Esophagus muscularis mucosa (tissue), 4 donors: ENCODE data around the gene RNF130. TPM values are rescaled to one million over a fixed set of nuclear protein-coding genes. Genes with fewer than 3 reads are reported as not detected.

Source experiments
- DNase-seq: peaks from one replicate; pipeline ENCODE4 v3.0.0-alpha.2; 2017; ENCODE audit errors: extremely low spot score
- H3K27ac ChIP-seq, 4 donors: fragments of 200-600 bp; sonication (generic); replicated peaks in 1 of 4; 1 replicate in 3 of 4; 2 replicates in 1 of 4; pipeline ENCODE4 v1.5.1; 2016 to 2019; ENCODE audit warnings: mild to moderate bottlenecking in 1 of 4
- H3K27me3 ChIP-seq, 4 donors: fragments of 200-600 bp; sonication (generic); one replicate each; pipeline versions ENCODE4 v1.5.1 to v1.6.0; 2016 to 2019
- H3K36me3 ChIP-seq, 4 donors: fragments of 200-600 bp; sonication (generic); one replicate each; pipeline ENCODE4 v1.5.1; 2016 to 2019
- H3K4me1 ChIP-seq, 4 donors: fragments of 200-600 bp; sonication (generic); one replicate each; pipeline ENCODE4 v1.5.1; 2016 to 2019
- H3K4me3 ChIP-seq, 4 donors: fragments of 200-600 bp; sonication (generic); 1 replicate in 2 of 4; 2 replicates in 2 of 4; pipeline ENCODE4 v1.5.1; 2016 to 2019; ENCODE audit warnings: mild to moderate bottlenecking in 4 of 4, moderate library complexity in 1 of 4
- H3K9me3 ChIP-seq, 4 donors: fragments of 200-600 bp; sonication (generic); 1 replicate in 3 of 4; 2 replicates in 1 of 4; pipeline ENCODE4 v1.5.1; 2016 to 2019
- CTCF ChIP-seq, 3 experiments: fragments of 200-600 bp in 2 of 3; fragments of 450-650 bp in 1 of 3; sonication (generic) in 2 of 3; IDR thresholded peaks; one replicate each; pipeline ENCODE4 v1.5.1; 2017 to 2019; ENCODE audit warnings: antibody characterized with exemption in 3 of 3, mild to moderate bottlenecking in 2 of 3, moderate library complexity in 1 of 3
- EP300 ChIP-seq: sonication (generic); formaldehyde crosslinking; IDR thresholded peaks from one replicate; pipeline ENCODE4 v1.6.1; 2017; ENCODE audit warnings: antibody characterized with exemption
- POLR2A ChIP-seq: fragments of 450-650 bp; IDR thresholded peaks from one replicate; pipeline ENCODE4 v1.6.1; 2017; ENCODE audit warnings: antibody characterized with exemption, moderate library complexity, mild to moderate bottlenecking, low read depth
- POLR2AphosphoS5 ChIP-seq, 2 donors: sonication (generic); formaldehyde crosslinking; IDR thresholded peaks; one replicate each; pipeline ENCODE4 v1.6.1; 2017; ENCODE audit warnings: antibody characterized with exemption in 2 of 2
- WGBS: methylation state at CpG from one replicate; pipeline ENCODE4 v1.1.5; 2018; 5-methylcytosine and 5-hydroxymethylcytosine counted together
- intact Hi-C: fragments of 100-400 bp; cut with DNase I; formaldehyde crosslinking; loops from one replicate; pipeline ENCODE4 v1.15.1; 2023
- total RNA-seq, 4 donors: library from RNA; depleted of rRNA; stranded (reverse); fragments of >200 nt; gene quantifications; one replicate each; pipeline versions ENCODE4 v1.1.0 to v1.2.1, GENCODE V29; 2016

Gene RNF130
- total RNA-seq, 4 donors from 2014 or later: 98.4 to 136 (median 108) TPM

- Histone ChIP-seq H3K4me1 (peaks cover 15 to 43% (median 34%) of the 10 kb centered on the region in 4 donors), H3K4me3 (peak overlapping the region; percentile 87 to 98 (median 95)), H3K36me3 (no peaks in the 10 kb centered on the region), H3K27ac (peak overlapping the region; percentile 95 to 97 (median 96)), H3K9me3 (no peaks in the 10 kb centered on the region), H3K27me3 (no peaks in the 10 kb centered on the region)
- no peak for TF ChIP-seq EP300
- DNase-seq: no peak
- intact Hi-C loops: loop anchor here (10.0 kb wide), 1 partner anchor 166 kb away; the partner anchor contains the start of gene TBC1D9B
- 1% methylated on average over 42 of the region's 48 CpGs for WGBS
Observed at GRCh38 chr5:180070756-180071530, 616 bp downstream of the RNF130 start.

GRCh38 chr5:180069589-180070247 lies 1.8 kb downstream of the RNF130 start:
- DNase-seq: no peak
- WGBS: 61% methylated on average over 9 of the region's 9 CpGs
- intact Hi-C loops: loop anchor here (10.0 kb wide), 1 partner anchor 165 kb away; the partner anchor contains the start of gene TBC1D9B
- TF ChIP-seq POLR2AphosphoS5 (IDR thresholded peaks at IDR 0.05) (peak; percentile 25 to 58), POLR2A (no peak)
- Histone ChIP-seq H3K27me3 (no peaks in the 10 kb centered on the region), H3K4me3 (peak overlapping the region; percentile 87 to 98 (median 95)), H3K4me1 (peaks cover 15 to 43% (median 34%) of the 10 kb centered on the region in 4 donors), H3K9me3 (no peaks in the 10 kb centered on the region), H3K36me3 (no peaks in the 10 kb centered on the region), H3K27ac (peak overlapping the region in 2 of 4 donors; percentile 97)

- no peak overlapping the region for H3K4me3 ChIP-seq
- H3K4me1 ChIP-seq: peaks cover 15 to 43% (median 34%) of the 10 kb centered on the region in 4 donors
- intact Hi-C loops: no loop called here
- H3K27me3 ChIP-seq: no peaks in the 10 kb centered on the region
- no peaks in the 10 kb centered on the region for H3K9me3 ChIP-seq
- WGBS: 68% methylated on average over 6 of the region's 6 CpGs
- H3K27ac ChIP-seq: no peak overlapping the region
- DNase-seq: no peak
- no peaks in the 10 kb centered on the region for H3K36me3 ChIP-seq
- TF ChIP-seq EP300 (no peak), POLR2AphosphoS5 (IDR thresholded peaks at IDR 0.05) (no peak), CTCF (IDR thresholded peaks at IDR 0.05) (no peak), POLR2A (no peak)
Observed at GRCh38 chr5:180068519-180069090, 3.0 kb downstream of the RNF130 start.

GRCh38 chr5:180067986-180068385 lies 3.6 kb downstream of the RNF130 start:
- peaks cover 15 to 48% (median 34%) of the 10 kb centered on the region in 4 donors for H3K4me1 ChIP-seq
- H3K36me3 ChIP-seq: no peaks in the 10 kb centered on the region
- no peak for DNase-seq
- no peaks in the 10 kb centered on the region for H3K27me3 ChIP-seq
- no peak for TF ChIP-seq POLR2A
- no peak for TF ChIP-seq EP300
- TF ChIP-seq POLR2AphosphoS5 (IDR thresholded peaks at IDR 0.05): no peak
- TF ChIP-seq CTCF (IDR thresholded peaks at IDR 0.05): no peak
- intact Hi-C loops: no loop called here
- H3K9me3 ChIP-seq: no peaks in the 10 kb centered on the region
- WGBS: 87% methylated on average over 4 of the region's 4 CpGs
- H3K4me3 ChIP-seq: no peak overlapping the region
- H3K27ac ChIP-seq: no peak overlapping the region

- no peak overlapping the region for H3K4me3 ChIP-seq
- no peaks in the 10 kb centered on the region for H3K9me3 ChIP-seq
- H3K4me1 ChIP-seq: peaks cover 0 to 11% (median 2%) of the 10 kb centered on the region in 4 donors
- 97% methylated on average over 7 of the region's 7 CpGs for WGBS
- H3K36me3 ChIP-seq: no peaks in the 10 kb centered on the region
- H3K27ac ChIP-seq: no peak overlapping the region
- no peak for DNase-seq
- TF ChIP-seq EP300 (no peak), POLR2AphosphoS5 (IDR thresholded peaks at IDR 0.05) (no peak), CTCF (IDR thresholded peaks at IDR 0.05) (no peak), POLR2A (no peak)
- H3K27me3 ChIP-seq: no peaks in the 10 kb centered on the region
- intact Hi-C loops: no loop called here
Observed at GRCh38 chr5:180060192-180060591, 11.4 kb downstream of the RNF130 start.
